Measurements from ENCODE around the gene PLCB1.

The PLCB1 gene

DNA sequence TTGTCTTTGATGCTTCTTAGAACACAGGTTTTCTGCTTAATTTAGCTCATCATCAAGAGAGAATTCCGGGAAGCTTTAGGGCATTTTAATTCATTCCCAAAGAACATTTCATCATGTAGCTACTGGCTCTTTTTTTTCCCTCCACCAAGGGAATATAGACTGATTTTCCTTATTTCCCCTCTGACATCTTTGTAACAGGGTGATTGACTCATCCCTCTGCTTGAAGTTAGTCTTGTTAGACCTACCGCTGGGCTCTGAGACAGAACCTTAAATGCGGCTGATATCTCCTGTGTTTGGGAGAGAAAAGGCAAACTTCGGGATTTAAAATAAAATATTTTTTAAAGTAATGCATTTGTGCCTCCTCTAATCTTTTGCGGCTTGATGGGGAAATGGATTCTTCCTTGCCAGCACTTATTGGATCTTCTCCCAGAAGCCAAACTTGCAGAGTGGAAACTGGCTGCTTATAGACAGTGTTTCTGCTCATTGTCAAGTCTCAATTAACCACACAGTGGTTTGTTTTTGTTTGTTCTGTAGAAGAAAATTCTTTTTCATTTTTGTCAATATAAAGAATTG, 664.1 kb downstream of the PLCB1 start:
- Mint-ChIP-seq H3K4me1 (ENCODE audit: low read depth) (no peaks in the 10 kb centered on the region), H3K27me3 (no peaks in the 10 kb centered on the region), H3K27ac (no peak overlapping the region), H3K36me3 (no peaks in the 10 kb centered on the region), H3K4me3 (no peak overlapping the region), H3K9me3 (ENCODE audit: low read depth) (no peaks in the 10 kb centered on the region)

DNA sequence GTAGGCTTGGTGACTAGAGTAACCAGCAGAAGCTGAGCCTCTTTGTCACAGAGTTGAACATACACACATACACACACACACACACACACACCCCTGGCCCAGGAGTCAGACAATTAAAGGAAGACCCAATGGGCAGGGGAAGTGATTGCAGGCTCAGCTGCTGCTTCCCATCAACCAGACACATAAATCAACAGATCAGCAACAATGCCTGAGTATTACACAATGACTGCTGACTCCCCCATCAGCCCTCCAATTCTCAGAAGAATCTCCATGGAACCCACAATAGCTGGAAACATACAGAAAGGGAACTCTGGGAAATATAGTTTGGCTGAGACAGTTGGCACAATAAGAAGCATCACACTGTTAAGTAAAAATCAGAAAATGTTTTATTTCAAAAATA, 666.4 kb downstream of the PLCB1 start:
- Mint-ChIP-seq H3K36me3 (no peaks in the 10 kb centered on the region), H3K4me3 (no peak overlapping the region), H3K27me3 (no peaks in the 10 kb centered on the region), H3K27ac (no peak overlapping the region), H3K4me1 (ENCODE audit: low read depth) (no peaks in the 10 kb centered on the region), H3K9me3 (ENCODE audit: low read depth) (peaks cover 5% of the 10 kb centered on the region)

DNA sequence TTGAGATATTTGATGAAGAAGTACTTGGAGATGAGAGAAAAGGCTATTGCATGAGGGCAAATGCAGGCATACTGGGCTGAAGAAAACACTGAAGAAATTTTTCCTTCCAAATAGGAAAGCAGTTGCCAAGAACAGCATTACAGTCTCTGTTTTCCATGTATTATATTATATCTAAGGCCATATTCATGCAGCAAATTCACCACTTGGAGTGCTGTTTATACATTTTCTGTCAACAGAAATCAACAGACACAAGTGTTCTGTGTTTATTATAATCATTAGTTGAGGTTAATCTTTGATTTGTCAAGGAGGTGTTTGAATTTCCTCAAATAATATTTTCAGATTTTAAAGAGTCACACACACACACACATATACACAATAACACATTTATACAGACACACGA, 668.0 kb downstream of the PLCB1 start:
- no peaks in the 10 kb centered on the region for H3K4me1 Mint-ChIP-seq (ENCODE audit: low read depth)
- no peaks in the 10 kb centered on the region for H3K36me3 Mint-ChIP-seq
- H3K27me3 Mint-ChIP-seq: no peaks in the 10 kb centered on the region
- H3K27ac Mint-ChIP-seq: no peak overlapping the region
- H3K4me3 Mint-ChIP-seq: no peak overlapping the region
- H3K9me3 Mint-ChIP-seq (ENCODE audit: low read depth): peaks cover 5% of the 10 kb centered on the region

DNA sequence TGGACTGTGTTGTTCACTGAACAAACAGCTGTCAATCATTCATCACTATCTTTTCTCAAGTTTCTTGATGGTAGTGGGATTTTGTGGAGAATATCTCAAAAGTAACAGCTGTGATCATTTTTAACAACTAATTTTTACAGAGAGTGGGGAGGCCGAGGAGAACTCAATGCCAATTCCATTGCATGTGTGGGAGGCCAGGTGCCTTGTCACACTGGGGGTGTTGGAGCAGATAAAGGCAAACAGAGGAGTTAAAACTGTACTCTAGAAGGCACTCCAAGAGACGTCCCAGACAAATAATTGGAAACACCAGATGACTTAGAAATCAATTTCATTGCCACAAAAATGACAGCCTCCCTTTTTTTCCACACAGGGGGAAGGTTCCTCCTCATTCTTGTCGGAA, 669.6 kb downstream of the PLCB1 start:
- H3K36me3 Mint-ChIP-seq: no peaks in the 10 kb centered on the region
- no peaks in the 10 kb centered on the region for H3K27me3 Mint-ChIP-seq
- no peak overlapping the region for H3K27ac Mint-ChIP-seq
- H3K4me3 Mint-ChIP-seq: no peak overlapping the region
- peaks cover 5% of the 10 kb centered on the region for H3K9me3 Mint-ChIP-seq (ENCODE audit: low read depth)
- no peaks in the 10 kb centered on the region for H3K4me1 Mint-ChIP-seq (ENCODE audit: low read depth)

DNA sequence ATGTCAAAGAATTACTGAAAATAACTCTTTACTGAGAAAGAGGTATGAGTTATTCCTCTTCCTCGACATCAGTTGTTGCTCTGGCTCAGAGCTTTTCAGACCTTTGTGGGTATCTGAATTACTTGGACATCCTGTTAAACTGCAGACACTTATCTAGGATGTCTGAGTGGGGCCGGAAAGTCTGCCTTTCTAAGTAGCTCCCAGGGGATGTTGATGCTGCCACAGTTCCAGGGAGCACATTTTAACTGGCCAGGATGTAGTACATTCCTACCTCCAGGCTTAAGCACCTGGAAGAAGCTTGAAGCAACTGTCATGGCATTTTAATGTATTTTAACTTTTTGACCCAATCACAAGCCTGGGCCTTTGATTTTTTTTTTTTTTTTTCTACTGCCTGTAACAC, 671.0 kb downstream of the PLCB1 start:
- Mint-ChIP-seq H3K9me3 (ENCODE audit: low read depth) (peaks cover 5% of the 10 kb centered on the region), H3K4me1 (ENCODE audit: low read depth) (no peaks in the 10 kb centered on the region), H3K27ac (no peak overlapping the region), H3K36me3 (no peaks in the 10 kb centered on the region), H3K4me3 (no peak overlapping the region), H3K27me3 (no peaks in the 10 kb centered on the region)

DNA sequence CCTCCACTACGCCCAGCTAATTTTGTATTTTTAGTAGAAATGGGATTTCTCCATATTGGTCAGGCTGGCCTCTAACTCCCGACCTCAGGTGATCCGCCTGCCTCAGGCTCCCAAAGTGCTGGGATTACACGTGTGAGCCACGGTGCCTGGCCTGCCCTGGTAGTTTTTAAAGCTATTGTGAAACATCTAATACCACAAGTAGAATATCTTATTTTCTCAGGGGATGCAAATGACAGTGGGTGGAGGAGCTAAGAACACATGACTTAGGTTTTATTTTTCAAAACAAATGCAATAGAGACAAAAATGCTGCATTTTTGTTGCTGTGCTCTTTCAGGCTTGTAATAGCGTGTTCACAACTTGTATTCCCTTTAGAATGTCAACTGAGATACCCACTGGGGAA, 671.9 kb downstream of the PLCB1 start:
- no peak overlapping the region for H3K4me3 Mint-ChIP-seq

DNA sequence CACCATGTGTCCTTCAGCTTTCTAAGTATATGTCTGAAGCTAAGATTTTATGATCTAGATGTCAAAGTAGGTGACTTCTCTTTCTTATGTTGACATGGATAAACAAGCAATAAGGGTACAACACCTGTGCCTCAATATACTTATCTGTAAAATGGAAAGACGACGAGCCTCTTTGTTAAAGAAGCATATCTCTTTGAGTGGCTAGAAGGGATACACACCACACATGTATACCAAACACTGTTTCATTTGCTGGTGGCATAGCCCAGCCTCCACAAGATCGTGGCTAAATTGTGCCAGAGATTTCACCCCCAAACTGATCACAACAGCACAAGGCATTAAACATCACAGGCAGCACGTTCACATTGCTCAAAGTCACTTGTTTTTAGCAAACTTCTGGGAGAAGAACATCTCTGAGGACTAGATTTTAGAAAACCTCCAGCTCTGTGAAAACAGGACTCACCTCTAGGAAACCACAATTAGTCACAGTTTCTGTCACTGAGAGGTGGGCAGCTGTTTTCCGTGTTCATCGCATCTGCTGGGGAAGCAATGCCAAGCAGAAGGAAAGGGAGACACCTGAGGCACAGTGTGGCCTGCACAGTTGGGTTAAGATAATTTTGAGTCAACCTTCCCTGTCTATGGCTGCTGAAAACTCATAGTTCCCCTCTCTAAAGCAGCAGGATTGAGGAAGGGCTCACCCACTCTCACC, 673.8 kb downstream of the PLCB1 start:
- H3K36me3 Mint-ChIP-seq: no peaks in the 10 kb centered on the region
- no peak overlapping the region for H3K27ac Mint-ChIP-seq
- no peaks in the 10 kb centered on the region for H3K4me1 Mint-ChIP-seq (ENCODE audit: low read depth)
- no peaks in the 10 kb centered on the region for H3K27me3 Mint-ChIP-seq
- no peak overlapping the region for H3K4me3 Mint-ChIP-seq
- peaks cover 5% of the 10 kb centered on the region for H3K9me3 Mint-ChIP-seq (ENCODE audit: low read depth)

More for the DNA sequence above, 671.9 kb downstream of the PLCB1 start:
- H3K27me3 Mint-ChIP-seq: no peaks in the 10 kb centered on the region
- H3K27ac Mint-ChIP-seq: no peak overlapping the region
- peaks cover 5% of the 10 kb centered on the region for H3K9me3 Mint-ChIP-seq (ENCODE audit: low read depth)
- no peaks in the 10 kb centered on the region for H3K36me3 Mint-ChIP-seq
- no peaks in the 10 kb centered on the region for H3K4me1 Mint-ChIP-seq (ENCODE audit: low read depth)

DNA sequence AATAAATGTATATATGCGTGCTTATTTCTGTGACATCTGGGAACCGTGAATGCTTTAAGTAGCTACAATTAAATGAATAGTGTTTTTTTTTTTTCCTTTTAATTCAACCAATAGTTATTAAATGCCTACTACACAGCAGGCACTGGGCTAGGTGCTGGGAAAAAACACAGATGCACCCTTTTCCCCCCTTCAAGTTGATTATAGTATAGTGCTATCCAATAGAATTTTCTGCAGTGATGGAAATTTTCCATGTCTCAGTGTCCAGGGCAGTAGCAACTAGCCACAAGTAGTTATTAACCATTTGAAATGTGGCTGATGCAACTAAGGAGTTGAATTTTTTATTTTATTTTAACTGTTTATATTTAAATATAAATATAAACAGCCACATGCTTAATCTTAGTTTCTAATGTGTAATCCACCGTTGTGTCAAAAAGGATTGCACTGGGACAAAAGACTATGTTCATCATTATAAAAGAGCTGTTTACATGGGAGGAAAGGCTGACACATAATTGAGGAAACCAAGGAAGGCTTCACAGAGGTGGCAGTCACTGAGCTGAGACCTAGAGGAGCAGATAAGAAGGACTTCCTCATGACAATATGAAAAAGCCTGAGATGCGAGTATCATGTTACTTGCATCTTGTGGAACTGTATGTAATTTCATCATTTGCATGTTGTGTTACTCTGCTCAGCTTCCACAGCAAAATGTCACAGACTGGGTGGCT, 675.6 kb downstream of the PLCB1 start:
- Mint-ChIP-seq H3K9me3 (ENCODE audit: low read depth) (peaks cover under 1% of the 10 kb centered on the region), H3K4me3 (no peak overlapping the region), H3K27me3 (no peaks in the 10 kb centered on the region), H3K27ac (no peak overlapping the region), H3K36me3 (no peaks in the 10 kb centered on the region), H3K4me1 (ENCODE audit: low read depth) (no peaks in the 10 kb centered on the region)

DNA sequence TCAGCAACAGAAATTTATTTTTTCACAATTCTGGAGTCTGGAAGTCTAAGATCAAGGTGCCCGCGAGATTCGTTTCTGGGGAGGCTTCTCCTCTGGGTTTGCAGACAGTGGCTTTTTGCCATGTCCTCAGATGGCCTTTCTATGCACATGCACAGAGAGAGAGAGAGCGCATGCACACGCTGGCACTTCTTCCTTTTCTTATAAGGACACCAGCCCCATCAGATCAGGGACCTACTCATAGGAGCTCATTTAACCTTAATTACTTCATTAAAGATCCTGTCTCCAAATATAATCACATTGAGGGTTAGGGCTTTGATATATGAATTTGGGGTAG, 676.1 kb downstream of the PLCB1 start:
- Mint-ChIP-seq H3K27ac (no peak overlapping the region), H3K36me3 (no peaks in the 10 kb centered on the region), H3K4me3 (no peak overlapping the region), H3K9me3 (ENCODE audit: low read depth) (no peaks in the 10 kb centered on the region), H3K27me3 (no peaks in the 10 kb centered on the region), H3K4me1 (ENCODE audit: low read depth) (no peaks in the 10 kb centered on the region)

DNA sequence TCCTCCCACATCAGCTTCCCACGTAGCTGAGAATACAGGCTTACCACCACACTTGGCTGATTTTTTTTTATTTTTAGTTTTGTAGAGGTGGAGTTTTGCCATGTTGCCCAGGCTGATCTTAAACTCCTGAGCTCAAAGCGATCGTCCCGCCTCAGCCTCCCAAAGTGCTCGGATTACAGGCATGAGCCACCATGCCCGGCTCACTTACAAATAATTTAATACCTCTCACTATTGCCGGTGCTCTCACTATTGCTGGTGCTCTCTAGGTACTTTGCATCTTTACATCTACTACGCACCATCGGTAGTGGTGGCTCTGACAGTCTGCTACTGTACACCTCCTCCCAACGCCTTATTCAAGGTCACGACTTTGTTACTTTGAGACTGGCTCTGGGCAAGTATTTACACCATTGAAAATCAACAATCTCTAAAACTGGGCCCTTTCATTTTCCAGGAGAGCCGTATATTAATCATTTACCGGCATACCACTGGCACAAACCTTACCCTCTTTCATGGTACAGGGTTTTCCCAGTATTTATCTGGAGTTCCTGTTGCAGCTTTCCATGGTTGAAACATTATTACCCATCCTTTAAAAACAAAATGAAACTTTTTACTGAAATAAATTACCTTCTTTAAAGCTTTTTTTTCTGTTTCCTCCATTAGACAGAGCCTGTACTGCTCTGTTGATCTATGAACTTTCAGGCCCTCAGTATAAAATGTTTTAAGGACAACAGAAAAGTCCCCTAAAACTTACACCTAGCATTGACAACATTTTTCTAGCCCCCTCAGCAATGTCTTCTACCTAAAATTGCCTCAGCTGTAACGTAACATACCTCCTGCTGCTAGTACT, 677.3 kb downstream of the PLCB1 start:
- H3K9me3 Mint-ChIP-seq (ENCODE audit: low read depth): no peaks in the 10 kb centered on the region
- H3K27ac Mint-ChIP-seq: no peak overlapping the region
- no peaks in the 10 kb centered on the region for H3K27me3 Mint-ChIP-seq
- H3K4me3 Mint-ChIP-seq: no peak overlapping the region
- no peaks in the 10 kb centered on the region for H3K36me3 Mint-ChIP-seq
- H3K4me1 Mint-ChIP-seq (ENCODE audit: low read depth): no peaks in the 10 kb centered on the region

DNA sequence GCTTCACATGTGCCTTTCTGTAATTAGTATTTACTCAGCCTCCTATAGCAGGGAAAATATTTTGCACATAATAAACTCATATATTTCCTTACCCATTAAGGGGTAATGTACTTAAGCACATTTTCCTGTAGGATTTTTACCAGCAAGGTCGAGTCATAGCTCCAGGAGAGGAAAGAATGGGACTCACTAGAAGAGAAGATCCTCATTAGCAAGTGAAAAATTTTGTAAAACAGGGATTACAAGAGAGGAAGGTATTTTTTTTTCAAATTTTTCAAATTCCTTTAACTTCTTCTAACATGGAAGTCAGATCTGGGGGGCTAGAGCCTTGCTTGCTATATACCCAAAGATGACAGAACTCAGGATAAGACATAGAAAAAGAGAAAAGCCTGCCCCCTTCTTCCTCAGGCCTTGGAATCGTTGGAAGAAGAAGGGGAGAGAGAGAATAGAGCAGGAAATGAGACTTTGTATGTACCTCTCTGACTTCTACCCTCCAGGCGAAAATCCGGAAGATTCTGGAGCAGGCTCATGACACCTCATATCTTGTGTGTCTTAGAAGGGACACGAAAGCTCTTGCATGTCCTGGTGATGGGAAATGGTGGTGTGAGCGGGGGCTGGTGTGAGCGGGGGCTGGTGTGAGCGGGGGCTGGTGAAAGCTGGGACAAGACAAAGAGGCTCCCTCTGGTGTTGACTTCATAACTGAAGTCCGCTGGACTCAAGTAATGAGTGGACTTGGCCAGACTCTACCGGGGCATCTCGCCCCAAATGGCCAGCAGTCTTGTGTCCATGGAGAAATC, 679.9 kb downstream of the PLCB1 start:
- no peak overlapping the region for H3K27ac Mint-ChIP-seq
- no peaks in the 10 kb centered on the region for H3K36me3 Mint-ChIP-seq
- no peaks in the 10 kb centered on the region for H3K27me3 Mint-ChIP-seq
- H3K4me3 Mint-ChIP-seq: no peak overlapping the region
- H3K4me1 Mint-ChIP-seq (ENCODE audit: low read depth): no peaks in the 10 kb centered on the region
- no peaks in the 10 kb centered on the region for H3K9me3 Mint-ChIP-seq (ENCODE audit: low read depth)

DNA sequence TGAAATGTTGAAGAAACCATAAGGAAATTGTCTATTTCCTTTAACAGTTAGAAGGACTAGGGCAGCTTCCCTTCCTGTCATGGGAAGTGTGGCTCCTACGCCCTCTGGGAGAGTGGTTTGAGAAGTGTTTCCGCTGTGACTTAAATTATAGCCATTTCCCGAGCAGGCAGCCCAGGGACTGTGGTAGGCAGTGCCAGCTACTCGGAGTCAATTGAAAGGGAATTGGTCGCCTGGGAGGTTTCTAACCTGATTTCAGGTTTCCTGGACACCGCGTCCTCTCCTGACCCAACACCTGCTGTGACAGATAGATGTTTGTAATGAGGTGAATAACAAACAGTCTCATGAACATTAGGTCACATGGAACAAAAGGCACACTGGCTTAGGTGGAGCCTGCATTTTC, 680.8 kb downstream of the PLCB1 start:
- Mint-ChIP-seq H3K27me3 (no peaks in the 10 kb centered on the region), H3K9me3 (ENCODE audit: low read depth) (no peaks in the 10 kb centered on the region), H3K27ac (no peak overlapping the region), H3K36me3 (no peaks in the 10 kb centered on the region), H3K4me3 (no peak overlapping the region), H3K4me1 (ENCODE audit: low read depth) (no peaks in the 10 kb centered on the region)

DNA sequence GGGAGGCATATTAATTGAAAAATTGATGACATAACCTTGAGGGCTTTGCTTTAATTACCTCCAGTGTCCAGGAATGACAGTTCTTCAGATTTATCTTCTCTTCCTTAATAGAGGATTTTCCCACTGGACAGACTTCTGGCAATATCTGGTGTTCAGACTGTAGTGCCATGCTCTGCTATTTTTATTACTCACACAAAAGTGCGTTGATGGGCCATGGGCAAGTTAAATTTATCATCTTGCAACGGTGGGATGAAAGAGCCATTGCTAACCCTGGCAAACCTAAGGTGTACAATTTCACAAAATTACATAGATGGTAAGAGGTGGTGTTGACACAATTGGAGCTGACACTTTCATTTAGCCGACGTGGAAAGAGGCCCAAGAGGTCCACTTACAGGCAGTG, 683.1 kb downstream of the PLCB1 start:
- H3K27me3 Mint-ChIP-seq: no peaks in the 10 kb centered on the region
- H3K4me3 Mint-ChIP-seq: no peak overlapping the region
- H3K9me3 Mint-ChIP-seq (ENCODE audit: low read depth): no peaks in the 10 kb centered on the region
- no peaks in the 10 kb centered on the region for H3K4me1 Mint-ChIP-seq (ENCODE audit: low read depth)
- no peaks in the 10 kb centered on the region for H3K36me3 Mint-ChIP-seq
- no peak overlapping the region for H3K27ac Mint-ChIP-seq

DNA sequence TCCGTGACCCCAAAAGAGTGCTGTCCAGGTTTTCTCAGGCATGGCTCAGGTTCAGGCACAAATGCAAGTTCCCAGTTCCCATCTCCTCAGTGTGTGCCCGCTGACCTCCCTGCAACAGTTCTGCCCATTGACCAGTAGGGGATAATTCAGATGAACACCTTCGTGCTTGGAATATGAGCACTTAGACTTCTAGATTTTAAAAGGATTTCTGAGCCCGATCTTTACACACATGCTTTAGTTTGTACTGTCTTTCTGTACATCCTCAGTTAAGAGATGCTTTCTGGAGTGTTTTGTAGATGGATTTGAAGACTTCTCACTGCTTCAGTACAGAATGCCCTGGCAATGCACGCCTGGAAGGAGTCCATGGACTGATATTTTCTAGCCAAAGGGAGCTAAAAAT, 697.2 kb downstream of the PLCB1 start:
- H3K36me3 Mint-ChIP-seq: no peaks in the 10 kb centered on the region
- no peaks in the 10 kb centered on the region for H3K27me3 Mint-ChIP-seq
- H3K9me3 Mint-ChIP-seq (ENCODE audit: low read depth): no peaks in the 10 kb centered on the region
- no peak overlapping the region for H3K4me3 Mint-ChIP-seq
- H3K4me1 Mint-ChIP-seq (ENCODE audit: low read depth): no peaks in the 10 kb centered on the region
- no peak overlapping the region for H3K27ac Mint-ChIP-seq

Data from activated naive CD8-positive, alpha-beta T cell (primary cell).